CD4-positive, alpha-beta T cell treated with Interleukin-6 at 100 ng/mL for 8 hours (primary cell): ENCODE data around the gene CARS1.

Experiments
- DNase-seq: peaks from one replicate; pipeline ENCODE4 v3.0.0-alpha.2; 2020; ENCODE audit warnings: mixed read lengths, low spot score

CARS1 gene

GRCh38 chr11:2955906-2956476 lies 101.2 kb downstream of the CARS1 start:
- DNase-seq, result no peak

DNA sequence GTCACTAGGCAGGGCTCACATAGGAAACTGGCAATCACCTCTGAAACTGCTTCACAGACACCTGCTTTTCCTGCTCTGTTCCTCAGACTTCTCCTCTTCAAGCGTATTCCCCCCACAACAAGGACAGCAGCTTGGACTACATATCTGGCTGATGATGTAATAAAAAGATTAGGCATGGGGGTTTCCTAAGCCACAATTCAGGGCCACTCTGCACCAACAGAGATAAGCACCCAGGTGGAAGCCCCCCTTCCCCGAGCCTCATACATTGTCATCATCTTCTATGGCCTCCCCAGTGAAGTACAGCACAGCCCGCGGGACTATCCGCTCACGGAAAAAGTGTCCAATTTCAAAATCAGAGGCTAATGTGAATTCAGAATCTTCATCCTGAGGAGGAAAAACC lies 103.0 kb downstream of the CARS1 start:
- DNase-seq, result no peak

GRCh38 chr11:2952290-2952689 lies 104.9 kb downstream of the CARS1 start:
- no peak for DNase-seq

DNA sequence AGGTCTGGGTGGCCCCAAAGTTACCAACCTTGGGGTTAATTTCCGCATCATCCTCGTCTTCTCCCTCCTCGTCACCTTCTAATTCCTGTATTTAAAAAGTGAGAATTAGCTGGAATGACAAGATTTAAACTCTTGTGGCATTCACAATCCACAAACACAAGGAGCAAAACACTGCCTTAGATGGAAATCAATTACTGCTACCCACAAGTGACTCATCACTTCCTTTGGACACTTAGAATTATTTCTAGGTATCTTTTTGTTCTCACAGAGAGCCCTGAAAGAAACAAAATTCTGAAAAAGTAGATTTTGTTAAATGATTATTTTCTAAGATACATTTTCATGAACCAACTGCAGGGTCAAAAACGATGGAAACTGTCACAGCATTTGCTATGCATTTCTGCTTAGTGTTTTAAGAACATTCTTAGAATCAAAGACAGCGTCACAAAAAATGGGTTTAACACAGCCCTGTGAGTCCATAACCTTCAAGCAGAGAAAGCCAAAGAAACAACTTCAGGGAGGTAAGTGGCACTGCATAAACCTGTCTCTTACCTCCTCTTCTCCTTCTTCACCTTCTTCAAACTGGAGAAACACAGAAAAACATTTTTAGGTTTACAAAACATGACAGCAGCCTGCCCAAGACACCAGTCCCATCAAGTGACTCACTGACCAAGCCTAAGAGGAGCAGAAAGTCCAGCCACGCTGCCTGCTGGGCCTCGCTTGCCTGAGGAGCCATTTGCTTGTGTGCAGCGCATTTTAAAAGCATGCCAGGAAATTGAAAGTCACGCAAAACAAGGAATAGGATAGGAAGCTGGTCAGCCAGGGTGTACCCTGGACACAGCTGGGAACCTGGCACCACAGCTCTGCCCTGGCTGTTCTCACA lies 105.8 kb downstream of the CARS1 start:
- DNase-seq, result no peak
